AG09309 (cell line): ENCODE results near the gene EREG.

Experiments
- DNase-seq: peaks from one replicate; pipeline ENCODE4 v3.0.0-alpha.2; 2010; ENCODE audit warnings: low read depth
- H3K4me3 ChIP-seq: 2 replicates; pipeline ENCODE4 v1.5.1; 2011; ENCODE audit warnings: mild to moderate bottlenecking, low read depth, low read length, moderate library complexity; ENCODE audit not compliant: control insufficient read depth
- TF ChIP-seq, protein P1 (sequence below): IDR thresholded peaks from 2 replicates; pipeline ENCODE4 v1.5.1; 2011; ENCODE audit warnings: mild to moderate bottlenecking, low read depth, low read length, inconsistent platforms; ENCODE audit not compliant: insufficient read depth, control insufficient read depth; ENCODE audit errors: missing control alignments

The EREG gene

DNA sequence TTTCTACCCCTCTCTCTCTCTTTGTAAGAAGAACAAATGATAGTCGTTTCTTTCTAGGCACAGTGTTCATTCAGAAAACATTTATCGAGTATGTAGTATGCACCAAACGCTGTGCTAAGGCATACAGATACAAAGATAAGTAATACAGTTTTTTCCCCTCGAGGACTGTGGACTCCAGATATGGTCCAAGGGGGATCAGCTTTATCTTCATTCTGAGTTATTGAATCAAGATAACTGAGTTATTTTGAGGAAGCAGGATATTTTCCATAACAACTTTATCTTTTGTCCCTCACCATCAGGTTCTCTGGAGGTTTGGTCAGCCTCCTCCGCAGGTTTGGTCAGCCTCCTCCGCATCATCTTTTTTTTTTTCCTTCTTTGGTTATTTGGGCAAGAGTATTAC lies 15.0 kb downstream of the EREG start:
- TF ChIP-seq, protein P1, sequence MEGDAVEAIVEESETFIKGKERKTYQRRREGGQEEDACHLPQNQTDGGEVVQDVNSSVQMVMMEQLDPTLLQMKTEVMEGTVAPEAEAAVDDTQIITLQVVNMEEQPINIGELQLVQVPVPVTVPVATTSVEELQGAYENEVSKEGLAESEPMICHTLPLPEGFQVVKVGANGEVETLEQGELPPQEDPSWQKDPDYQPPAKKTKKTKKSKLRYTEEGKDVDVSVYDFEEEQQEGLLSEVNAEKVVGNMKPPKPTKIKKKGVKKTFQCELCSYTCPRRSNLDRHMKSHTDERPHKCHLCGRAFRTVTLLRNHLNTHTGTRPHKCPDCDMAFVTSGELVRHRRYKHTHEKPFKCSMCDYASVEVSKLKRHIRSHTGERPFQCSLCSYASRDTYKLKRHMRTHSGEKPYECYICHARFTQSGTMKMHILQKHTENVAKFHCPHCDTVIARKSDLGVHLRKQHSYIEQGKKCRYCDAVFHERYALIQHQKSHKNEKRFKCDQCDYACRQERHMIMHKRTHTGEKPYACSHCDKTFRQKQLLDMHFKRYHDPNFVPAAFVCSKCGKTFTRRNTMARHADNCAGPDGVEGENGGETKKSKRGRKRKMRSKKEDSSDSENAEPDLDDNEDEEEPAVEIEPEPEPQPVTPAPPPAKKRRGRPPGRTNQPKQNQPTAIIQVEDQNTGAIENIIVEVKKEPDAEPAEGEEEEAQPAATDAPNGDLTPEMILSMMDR = no peak
- no peak for DNase-seq
- no peak overlapping the region for H3K4me3 ChIP-seq

GRCh38 chr4:74385386-74385785 lies 20.4 kb downstream of the EREG start:
- H3K4me3 ChIP-seq = no peak overlapping the region
- TF ChIP-seq, protein P1 = no peak
- DNase-seq = no peak

- no peak overlapping the region for H3K4me3 ChIP-seq
- DNase-seq = no peak
- TF ChIP-seq, protein P1 = no peak
Observed at GRCh38 chr4:74386159-74386558, 21.2 kb downstream of the EREG start.

GRCh38 chr4:74387790-74388189 lies 22.8 kb downstream of the EREG start:
- no peak for DNase-seq
- no peak overlapping the region for H3K4me3 ChIP-seq
- TF ChIP-seq, protein P1 = no peak

DNA sequence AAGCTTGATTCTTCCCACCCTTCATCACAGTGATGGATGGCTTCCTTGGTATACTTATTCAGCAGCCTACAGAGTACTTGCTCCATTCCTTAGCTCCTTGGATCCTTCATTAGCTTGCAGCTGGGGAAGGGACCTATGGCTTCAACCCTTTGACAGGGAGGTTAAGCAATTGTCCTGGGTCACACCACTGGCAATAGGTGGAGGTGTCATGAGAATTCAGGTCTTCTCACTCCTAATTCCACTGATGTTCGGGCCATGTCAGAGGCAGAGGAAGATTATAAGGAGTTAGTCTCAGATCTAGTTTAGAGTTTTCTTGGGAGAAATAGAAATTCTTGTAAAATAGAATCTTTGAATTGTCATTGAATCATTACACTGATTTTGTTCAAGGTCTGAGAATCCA lies 24.5 kb downstream of the EREG start:
- DNase-seq = no peak
- H3K4me3 ChIP-seq = no peak overlapping the region
- TF ChIP-seq, protein P1 = no peak

DNA sequence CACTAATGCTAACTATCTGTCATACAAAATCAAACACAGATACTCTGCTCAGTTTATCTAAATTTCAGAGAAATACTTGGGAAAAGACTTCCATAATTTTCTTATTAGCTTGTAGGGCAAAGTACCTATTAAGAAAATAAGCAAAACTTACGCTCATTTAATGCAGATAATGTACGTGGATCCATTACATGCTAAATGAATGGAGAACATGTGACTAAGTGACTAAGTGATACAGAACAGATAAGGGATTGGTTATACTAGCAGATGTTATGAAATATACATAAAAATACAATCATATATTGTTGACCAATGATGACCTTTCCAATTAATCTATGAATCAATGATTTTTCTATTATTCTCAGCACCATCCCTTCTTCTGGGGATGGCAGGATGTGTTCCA lies 25.7 kb downstream of the EREG start:
- no peak overlapping the region for H3K4me3 ChIP-seq
- TF ChIP-seq, protein P1 = no peak
- DNase-seq = no peak

- no peak for DNase-seq
- TF ChIP-seq, protein P1 = no peak
- no peak overlapping the region for H3K4me3 ChIP-seq
Observed at GRCh38 chr4:74391346-74391745, 26.4 kb downstream of the EREG start.
